Ureter (tissue), 1 donor: Measurements from ENCODE around the gene ACTR1B. TPM values are rescaled to one million over a fixed set of nuclear protein-coding genes. Genes with fewer than 3 reads are reported as not detected.
"Not testable (repeated sequence)": the region's sequence is repeated elsewhere in the genome, so short reads cannot be mapped to it uniquely, and the experiment has no call there.

Experiments used
- DNase-seq: peaks from one replicate; pipeline ENCODE4 v3.0.0-alpha.2; 2020; ENCODE audit warnings: low spot score
- total RNA-seq: library from RNA; stranded (reverse); gene quantifications from one replicate; pipeline ENCODE4 v1.2.4, GENCODE V29; 2023
- donor health status: DM: yes; HTN: yes; CAD: no.

The ACTR1B gene
- total RNA-seq = 67.4 TPM

- peak; percentile 98 for DNase-seq
Observed at GRCh38 chr2:97663962-97664635, at the start of gene ACTR1B. TSS of gene ACTR1B (minus strand) at chr2:97664044. CDS start at chr2:97663890, 154 bp downstream.

GRCh38 chr2:97712693-97713295, 49.0 kb upstream of the ACTR1B start:
- DNase-seq = no peak

GRCh38 chr2:97712175-97712574, 48.3 kb upstream of the ACTR1B start:
- not testable (repeated sequence) for DNase-seq

- no peak for DNase-seq
Observed at GRCh38 chr2:97711394-97711711, 47.5 kb upstream of the ACTR1B start.

GRCh38 chr2:97708608-97709007, 44.8 kb upstream of the ACTR1B start:
- DNase-seq = no peak

GRCh38 chr2:97708048-97708380, 44.2 kb upstream of the ACTR1B start:
- DNase-seq = no peak

- DNase-seq = no peak
Observed at GRCh38 chr2:97707362-97708047, 43.7 kb upstream of the ACTR1B start.

- DNase-seq = no peak
Observed at GRCh38 chr2:97706708-97707345, 43.0 kb upstream of the ACTR1B start.

- no peak for DNase-seq
Observed at GRCh38 chr2:97706112-97706511, 42.3 kb upstream of the ACTR1B start.

- no peak for DNase-seq
Observed at GRCh38 chr2:97704989-97705388, 41.1 kb upstream of the ACTR1B start.

- no peak for DNase-seq
Observed at GRCh38 chr2:97703741-97704140, 39.9 kb upstream of the ACTR1B start.

- no peak for DNase-seq
Observed at GRCh38 chr2:97702731-97703470, 39.1 kb upstream of the ACTR1B start.

GRCh38 chr2:97701851-97702465, 38.1 kb upstream of the ACTR1B start:
- no peak for DNase-seq

- DNase-seq = no peak
Observed at GRCh38 chr2:97701186-97701585, 37.3 kb upstream of the ACTR1B start.

GRCh38 chr2:97699765-97700444, 36.1 kb upstream of the ACTR1B start:
- no peak for DNase-seq

GRCh38 chr2:97698530-97698929, 34.7 kb upstream of the ACTR1B start:
- DNase-seq = no peak

GRCh38 chr2:97697252-97698235, 33.7 kb upstream of the ACTR1B start:
- DNase-seq = peak; percentile 92

GRCh38 chr2:97695744-97696143, 31.9 kb upstream of the ACTR1B start:
- no peak for DNase-seq

GRCh38 chr2:97693476-97693875, 29.6 kb upstream of the ACTR1B start:
- no peak for DNase-seq

GRCh38 chr2:97691166-97691565, 27.3 kb upstream of the ACTR1B start:
- DNase-seq = no peak
